HG02973 (cell line): ENCODE data around the gene PBRM1.

Experiments used
- ATAC-seq: cut with Tn5 transposase; IDR thresholded peaks from one replicate; pipeline ENCODE4 v1.9.1; 2021; ENCODE audit warnings: moderate library complexity; ENCODE audit not compliant: unreplicated experiment

Gene PBRM1

GRCh38 chr3:52574056-52574965 is 111.4 kb downstream of the PBRM1 start:
- no peak for ATAC-seq

GRCh38 chr3:52572221-52572620 is 113.5 kb downstream of the PBRM1 start:
- ATAC-seq = no peak

DNA sequence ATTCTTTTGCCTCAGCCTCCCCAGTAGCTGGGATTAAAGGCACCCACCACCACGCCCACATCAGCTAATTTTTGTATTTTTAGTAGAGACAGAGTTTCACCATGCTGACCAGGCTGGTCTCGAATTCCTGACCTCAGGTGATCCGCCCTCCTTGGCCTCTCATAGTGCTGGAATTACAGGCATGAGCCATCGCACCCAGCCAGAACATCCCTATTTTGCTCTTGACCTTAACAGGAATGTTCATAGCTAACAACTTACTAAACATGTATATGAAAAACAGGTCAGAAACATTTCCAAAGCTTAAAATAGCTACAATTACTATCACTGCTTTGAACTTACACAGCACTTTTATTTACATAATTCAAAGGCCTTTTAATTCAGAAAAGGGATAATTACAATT is 115.6 kb downstream of the PBRM1 start:
- no peak for ATAC-seq

GRCh38 chr3:52568069-52568468 is 117.6 kb downstream of the PBRM1 start:
- no peak for ATAC-seq

DNA sequence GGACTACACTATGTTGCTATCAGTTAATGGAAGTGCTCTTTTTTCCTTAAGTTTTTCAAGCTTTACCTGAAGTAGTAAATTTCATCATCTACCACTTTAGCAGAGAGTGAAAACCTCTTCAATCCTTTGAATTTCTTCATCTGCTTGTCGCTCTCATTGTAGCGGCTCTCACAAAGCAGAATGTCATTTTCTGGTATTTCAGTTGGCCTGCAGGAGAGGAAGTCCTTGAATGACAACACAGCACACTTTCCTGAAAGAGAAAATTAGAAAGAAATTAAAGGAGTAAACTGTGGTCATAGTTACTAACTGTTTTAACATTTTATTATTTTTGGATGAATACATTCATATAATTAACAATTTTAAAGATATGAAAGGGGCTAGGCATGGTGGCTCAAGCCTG is 121.7 kb downstream of the PBRM1 start:
- no peak for ATAC-seq

DNA sequence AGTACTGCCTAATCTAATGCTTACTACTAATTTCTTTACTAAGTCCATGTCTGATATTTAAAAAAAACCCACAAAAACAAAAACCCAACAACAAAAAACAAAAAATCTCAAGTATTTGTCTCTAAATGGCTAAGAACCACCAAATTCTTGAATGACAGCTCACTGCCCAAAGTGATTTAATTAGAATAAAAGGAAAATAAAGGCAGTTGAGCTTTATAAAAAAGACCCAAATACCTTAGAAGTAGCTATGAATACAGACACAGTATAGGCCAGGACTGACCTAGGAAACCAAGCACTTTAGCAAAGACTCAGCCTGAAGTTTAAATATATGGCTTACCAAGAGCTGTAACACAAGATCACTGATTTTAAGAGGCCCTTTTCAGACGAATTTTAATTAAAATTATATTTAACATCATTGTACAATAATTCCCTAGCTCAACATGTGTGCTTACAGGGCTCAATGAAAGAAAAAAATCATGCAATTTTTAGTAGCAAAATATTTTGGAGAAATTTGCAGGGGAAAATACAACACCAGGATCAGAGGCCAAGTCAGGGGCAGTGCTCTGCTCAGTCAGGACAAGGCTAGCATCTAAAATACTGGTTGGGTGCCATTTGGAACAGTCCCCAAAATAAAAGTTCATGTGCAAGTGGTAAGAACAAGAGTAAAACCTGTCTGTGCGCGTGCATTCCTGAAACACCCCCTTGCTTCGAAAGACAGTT is 124.5 kb downstream of the PBRM1 start:
- ATAC-seq = no peak

- no peak for ATAC-seq
Measured at GRCh38 chr3:52558436-52558835, 127.3 kb downstream of the PBRM1 start.

GRCh38 chr3:52557011-52557960 is 128.4 kb downstream of the PBRM1 start:
- ATAC-seq = no peak

DNA sequence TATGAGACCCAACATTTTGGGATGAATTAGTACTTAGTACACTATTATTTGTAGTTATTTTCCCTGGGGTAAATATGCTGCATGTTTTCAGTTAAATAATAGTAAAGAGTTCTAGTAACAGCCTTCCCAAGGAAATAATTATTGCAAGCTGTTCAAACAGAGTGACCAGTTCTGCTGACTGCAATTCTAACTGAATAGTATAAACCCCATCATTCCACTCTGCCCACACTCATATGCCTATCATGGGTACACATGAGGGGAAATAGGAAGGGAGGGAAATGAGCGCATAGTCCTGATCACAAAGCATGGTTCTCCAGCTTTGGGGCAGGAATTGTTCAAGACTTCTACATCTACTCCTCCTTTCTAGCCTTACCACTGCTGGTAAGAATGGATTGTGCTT is 130.7 kb downstream of the PBRM1 start:
- ATAC-seq = no peak

DNA sequence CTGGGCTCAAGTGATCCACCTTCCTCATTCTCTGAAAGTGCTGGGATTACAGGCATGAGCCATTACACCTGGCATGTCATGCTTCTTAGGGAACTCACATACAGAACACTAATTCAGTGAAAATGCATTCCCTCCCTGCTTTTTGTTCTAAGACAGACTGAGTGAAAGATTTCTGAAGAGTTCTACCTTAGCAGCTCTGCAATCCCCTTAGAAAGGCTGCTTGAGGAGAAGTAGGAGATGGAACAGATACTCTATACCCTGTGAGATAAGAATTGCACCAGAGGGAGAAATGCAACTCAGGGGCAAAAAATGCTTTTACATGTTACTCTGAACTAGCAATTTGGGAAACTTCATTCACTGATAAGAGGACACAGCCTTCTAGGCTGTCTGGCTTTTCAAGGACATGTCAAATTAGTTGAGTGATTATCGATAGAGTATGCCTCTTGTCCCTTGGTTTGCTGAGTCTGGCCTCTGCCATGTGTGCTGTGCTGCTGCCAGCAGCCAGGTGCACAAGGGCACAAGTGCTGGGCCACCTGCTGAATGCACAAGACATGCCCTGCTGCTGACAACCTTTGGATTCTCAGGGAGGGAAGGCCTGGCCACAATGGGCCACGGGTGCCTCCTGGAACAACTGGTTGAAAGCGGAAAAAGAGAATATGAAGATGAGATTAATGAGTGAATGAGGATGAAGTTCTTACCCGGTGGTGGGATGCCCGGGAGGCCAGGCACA is 131.5 kb downstream of the PBRM1 start:
- ATAC-seq = no peak

GRCh38 chr3:52552089-52552488 is 133.6 kb downstream of the PBRM1 start:
- ATAC-seq = no peak

- no peak for ATAC-seq
Measured at GRCh38 chr3:52551118-52551517, 134.6 kb downstream of the PBRM1 start.

GRCh38 chr3:52547143-52547542 is 138.6 kb downstream of the PBRM1 start:
- ATAC-seq = no peak

GRCh38 chr3:52546111-52546901 is 139.4 kb downstream of the PBRM1 start:
- no peak for ATAC-seq

DNA sequence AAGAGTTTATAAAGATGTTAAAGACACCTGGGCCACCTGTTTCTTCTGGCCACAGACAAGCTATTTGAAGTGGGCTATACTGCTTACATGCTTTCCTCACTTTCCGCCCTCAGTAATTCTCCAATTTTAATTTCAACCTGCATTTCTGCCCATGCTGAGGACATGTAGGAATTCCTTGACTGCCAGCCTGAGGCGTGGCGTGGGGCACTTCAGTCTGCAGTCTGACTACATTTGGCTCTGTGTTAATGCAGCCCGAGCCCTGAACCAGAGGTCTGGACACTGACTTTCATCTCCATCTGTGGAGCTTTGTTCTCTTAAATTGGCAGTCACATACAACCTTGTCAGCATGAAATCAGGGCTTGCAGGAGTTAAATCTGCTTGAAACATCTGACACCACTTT is 140.8 kb downstream of the PBRM1 start:
- ATAC-seq = no peak

DNA sequence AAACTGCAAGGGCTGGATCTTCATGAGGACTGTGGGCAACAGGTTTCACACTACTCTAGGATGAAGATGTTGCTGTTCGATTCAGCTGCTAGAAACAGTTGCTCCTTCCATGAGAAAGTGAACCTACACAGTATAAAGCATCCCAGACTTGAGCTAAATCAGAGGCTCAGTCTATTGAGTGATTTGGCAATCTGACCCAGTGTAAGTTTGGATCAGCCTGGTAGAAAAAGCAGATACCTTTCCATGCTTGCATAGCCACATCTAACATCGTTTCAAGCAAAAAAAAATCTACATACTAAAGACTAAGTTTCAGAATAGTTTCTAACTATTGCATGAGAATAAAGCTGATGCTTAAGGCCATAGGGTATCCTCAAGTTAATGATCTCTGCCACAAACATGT is 144.7 kb downstream of the PBRM1 start:
- no peak for ATAC-seq

DNA sequence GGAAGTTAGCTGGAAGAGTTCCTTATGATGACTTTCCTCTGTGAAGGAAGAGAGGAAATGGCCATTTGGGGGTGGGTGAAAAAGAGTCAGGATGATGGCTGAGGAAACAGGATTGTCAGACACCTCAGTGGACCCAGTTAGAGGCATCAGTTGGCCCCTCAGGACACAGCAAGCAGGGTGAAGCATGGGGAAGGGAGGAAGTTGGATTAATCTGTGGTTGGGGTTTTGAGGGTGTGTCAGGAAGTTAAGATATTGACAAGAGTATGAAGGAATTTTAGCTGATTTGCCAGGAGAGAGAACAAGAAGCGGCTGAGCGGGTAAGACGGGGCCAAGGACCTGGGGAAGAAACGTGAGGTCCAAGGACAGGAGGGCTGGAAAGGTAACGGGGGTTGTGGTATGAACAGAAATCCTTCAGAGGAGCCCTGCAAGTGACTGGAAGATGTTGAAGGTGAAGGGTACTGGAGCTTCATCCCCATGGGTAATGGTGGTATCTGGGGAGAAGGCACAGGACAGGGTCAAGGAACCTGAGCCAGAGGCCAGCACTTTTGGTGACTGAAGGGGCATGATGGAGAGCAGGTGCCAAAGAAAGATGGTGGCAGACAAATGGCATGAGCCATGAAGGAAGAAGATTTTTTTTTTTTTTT is 146.6 kb downstream of the PBRM1 start:
- no peak for ATAC-seq

DNA sequence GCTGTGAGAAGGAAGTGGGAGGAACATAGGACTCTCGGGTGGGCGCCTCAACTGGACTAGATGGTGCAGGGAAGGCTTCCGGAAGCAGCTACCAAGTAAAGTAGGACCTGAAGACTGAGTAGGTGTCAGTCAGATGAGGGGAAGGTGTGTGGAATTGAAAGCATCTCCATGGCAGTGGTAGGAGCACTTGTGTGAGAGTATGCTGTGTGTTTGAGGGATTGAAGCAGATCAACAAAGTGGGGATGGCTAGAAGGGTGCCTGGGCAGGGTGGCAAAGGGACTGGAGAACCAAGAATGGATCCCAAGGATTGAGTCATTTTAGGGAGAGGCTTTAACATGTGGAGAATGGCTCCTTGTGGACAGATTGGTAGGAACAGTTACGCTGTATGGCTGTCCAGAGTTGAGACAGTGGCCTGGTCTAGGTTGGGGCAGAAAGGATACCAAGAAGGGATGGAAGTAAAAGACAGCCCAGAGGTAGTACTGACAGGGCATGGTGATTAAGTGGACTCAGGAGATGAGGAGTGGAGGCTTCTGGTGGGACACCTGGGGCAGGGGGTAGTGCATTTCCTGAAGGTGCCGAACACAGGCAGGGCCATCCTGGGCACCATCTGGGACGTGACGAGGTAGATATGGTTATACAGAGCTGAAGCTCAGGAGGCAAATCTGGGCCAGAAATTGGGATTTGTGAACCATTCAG is 147.8 kb downstream of the PBRM1 start:
- no peak for ATAC-seq
